Esophagus (tissue), 2 donors: ENCODE results near the gene DEPP1. TPM values are rescaled to one million over a fixed set of nuclear protein-coding genes. Genes with fewer than 3 reads are reported as not detected.

Source experiments
- H3K27ac ChIP-seq, 2 donors: one replicate each; pipeline ENCODE4 v1.5.1; 2013; ENCODE audit warnings: low read depth in 2 of 2, mild to moderate bottlenecking in 2 of 2, inconsistent platforms in 1 of 2, low read length in 1 of 2, moderate library complexity in 1 of 2
- H3K27me3 ChIP-seq, 2 donors: one replicate each; pipeline ENCODE4 v1.6.1; 2013; ENCODE audit warnings: low read length in 2 of 2, control low read depth in 1 of 2, mild to moderate bottlenecking in 1 of 2; ENCODE audit not compliant: insufficient read depth in 2 of 2, control insufficient read depth in 1 of 2
- H3K36me3 ChIP-seq, 2 donors: one replicate each; pipeline ENCODE4 v1.6.1; 2013; ENCODE audit warnings: low read length in 1 of 2; ENCODE audit not compliant: control insufficient read depth in 2 of 2, insufficient read depth in 2 of 2
- H3K4me1 ChIP-seq, 2 donors: one replicate each; pipeline ENCODE4 v1.6.1; 2013; ENCODE audit warnings: low read length in 1 of 2; ENCODE audit not compliant: control insufficient read depth in 2 of 2, insufficient read depth in 2 of 2
- H3K4me3 ChIP-seq, 2 donors: one replicate each; pipeline ENCODE4 v1.5.1; 2013; ENCODE audit warnings: low read length in 2 of 2, mild to moderate bottlenecking in 2 of 2, low read depth in 1 of 2, moderate library complexity in 1 of 2
- H3K9me3 ChIP-seq, 2 donors: one replicate each; pipeline ENCODE4 v1.6.1; 2013; ENCODE audit warnings: mild to moderate bottlenecking in 2 of 2, low read depth in 1 of 2, low read length in 1 of 2, moderate library complexity in 1 of 2; ENCODE audit not compliant: control insufficient read depth in 2 of 2, insufficient read depth in 1 of 2
- WGBS, 2 donors: extraction: QIAGEN DNeasy Blood & Tissue Kit; methylation state at CpG; one replicate each; pipeline ENCODE4 v1.1.7; 2013; 5-methylcytosine and 5-hydroxymethylcytosine counted together
- polyA plus RNA-seq, 2 donors: library from polyadenylated mRNA; stranded (reverse); fragments of 200-250 nt; gene quantifications; one replicate each; pipeline ENCODE4 v1.2.3, GENCODE V29; 2013
- donor health status: healthy with polysubstance abuse.
- donor health status: Bipolar disorder and iron deficiency.

The DEPP1 gene
- polyA plus RNA-seq, 2 donors = 7.7 to 29.0 TPM

DNA sequence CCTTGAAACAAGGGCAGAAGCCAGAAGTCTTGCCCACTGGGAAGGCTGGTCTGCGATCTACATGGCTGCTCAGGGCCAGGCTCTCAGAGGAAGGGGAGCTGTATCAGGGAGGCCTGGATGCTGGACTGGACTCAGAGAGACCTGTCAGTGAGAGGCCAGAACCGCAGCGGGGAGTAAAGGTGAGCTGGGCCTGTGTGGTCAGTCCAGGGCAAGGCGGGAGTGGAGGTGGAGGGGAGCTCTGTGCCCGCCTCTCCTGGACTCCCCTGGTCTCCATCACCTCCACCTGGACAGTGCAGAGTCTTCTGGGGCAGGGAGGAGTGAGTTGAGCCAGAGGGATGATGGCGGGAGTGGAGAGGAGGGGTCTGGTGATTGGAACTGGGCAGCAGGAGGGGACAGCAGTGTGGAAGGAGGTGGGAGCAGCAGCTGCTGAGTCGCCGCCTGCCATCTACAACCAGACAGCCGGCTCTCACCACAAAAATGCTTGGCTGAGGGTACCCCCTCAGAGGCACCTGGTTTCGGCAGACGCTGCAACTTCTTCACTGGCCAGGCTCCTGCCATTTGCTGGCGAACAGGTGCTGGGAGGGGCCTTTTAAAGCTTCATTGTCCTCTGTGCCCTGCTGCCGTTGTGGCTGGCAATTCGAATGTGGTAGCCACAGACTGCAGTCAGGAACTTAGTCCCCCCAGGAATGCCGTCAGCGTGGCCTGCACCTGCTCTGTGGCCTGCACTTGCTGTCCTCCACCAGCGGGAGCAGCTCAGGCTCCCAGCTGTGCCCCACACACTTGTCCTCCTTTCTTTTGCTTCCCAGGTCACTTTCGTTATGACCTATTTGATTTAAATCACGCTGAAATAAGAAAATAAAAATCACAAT is 15.5 kb downstream of the DEPP1 start:
- WGBS, 2 donors = 82% methylated on average over 19 of the region's 19 CpGs
- no peaks in the 10 kb centered on the region for H3K36me3 ChIP-seq
- no peaks in the 10 kb centered on the region for H3K27me3 ChIP-seq
- no peak overlapping the region for H3K4me3 ChIP-seq
- H3K27ac ChIP-seq = peak overlapping the region; percentile 1 to 25
- peaks cover 3 to 5% of the 10 kb centered on the region in 2 donors for H3K4me1 ChIP-seq
- H3K9me3 ChIP-seq = no peaks in the 10 kb centered on the region

DNA sequence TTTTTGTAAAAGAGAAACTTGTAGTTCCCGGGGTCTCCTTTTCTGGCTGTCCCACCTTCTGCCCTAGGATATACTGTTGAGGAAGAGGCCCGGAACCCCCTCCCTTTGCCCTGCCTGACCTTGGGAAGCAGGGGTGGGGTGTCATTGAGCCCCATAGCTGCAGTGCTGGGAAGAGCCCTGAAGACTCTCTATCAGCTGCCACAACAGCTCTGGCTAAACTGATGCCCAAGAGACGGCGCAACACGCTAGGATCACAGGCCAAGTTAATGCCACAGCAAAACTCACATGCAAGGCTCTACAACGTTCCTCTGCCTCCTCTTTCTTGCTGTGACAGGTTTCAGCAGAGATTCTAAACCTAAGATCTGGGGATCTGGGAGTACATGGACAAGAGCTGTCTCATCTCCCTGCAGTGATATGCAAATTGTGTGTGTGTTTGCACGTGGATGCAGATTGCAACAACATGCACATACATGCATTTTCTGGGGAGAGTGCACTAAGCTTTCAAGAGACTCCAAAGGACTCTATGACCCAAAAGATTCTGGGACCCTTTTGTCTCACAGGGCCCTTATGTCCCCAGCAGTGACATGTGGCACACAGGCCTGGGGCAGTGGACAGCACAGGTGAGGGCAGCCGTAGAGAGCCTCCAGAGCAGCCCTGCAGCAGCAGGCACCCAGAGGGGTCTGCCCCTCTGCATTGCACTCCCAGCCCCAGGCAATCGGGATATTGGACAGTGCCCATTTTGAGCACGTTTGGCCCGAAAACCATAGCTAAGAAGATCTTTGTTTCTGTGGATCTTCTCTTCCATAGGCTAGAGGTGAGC is 16.5 kb downstream of the DEPP1 start:
- H3K9me3 ChIP-seq = no peaks in the 10 kb centered on the region
- no peaks in the 10 kb centered on the region for H3K27me3 ChIP-seq
- H3K4me3 ChIP-seq = no peak overlapping the region
- no peak overlapping the region for H3K27ac ChIP-seq
- peaks cover 3 to 6% of the 10 kb centered on the region in 2 donors for H3K4me1 ChIP-seq
- 73% methylated on average over 11 of the region's 11 CpGs for WGBS, 2 donors
- no peaks in the 10 kb centered on the region for H3K36me3 ChIP-seq

DNA sequence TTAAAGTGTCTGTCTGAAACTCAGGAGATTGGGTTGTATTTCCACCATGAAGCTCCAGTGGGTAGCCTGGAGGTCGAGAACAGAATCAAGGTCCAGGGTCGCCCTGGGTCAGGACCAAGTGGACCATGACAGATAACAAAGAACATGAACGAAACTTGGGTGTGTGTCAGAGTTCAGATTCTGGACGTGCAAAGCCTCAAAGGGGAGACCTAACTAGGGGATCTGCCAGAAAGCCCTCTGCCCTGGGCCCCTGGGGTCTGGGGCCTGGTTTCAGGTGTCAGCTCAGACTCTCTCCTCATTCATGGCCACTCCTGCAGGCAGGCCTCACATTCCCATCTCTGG is 17.4 kb downstream of the DEPP1 start:
- Histone ChIP-seq H3K27me3 (no peaks in the 10 kb centered on the region), H3K36me3 (peaks cover 0 to 4% of the 10 kb centered on the region in 2 donors), H3K4me1 (peaks cover 3 to 6% of the 10 kb centered on the region in 2 donors), H3K4me3 (no peak overlapping the region), H3K9me3 (no peaks in the 10 kb centered on the region), H3K27ac (no peak overlapping the region)
- 57 to 74% methylated on average over 4 of the region's 4 CpGs for WGBS, 2 donors

DNA sequence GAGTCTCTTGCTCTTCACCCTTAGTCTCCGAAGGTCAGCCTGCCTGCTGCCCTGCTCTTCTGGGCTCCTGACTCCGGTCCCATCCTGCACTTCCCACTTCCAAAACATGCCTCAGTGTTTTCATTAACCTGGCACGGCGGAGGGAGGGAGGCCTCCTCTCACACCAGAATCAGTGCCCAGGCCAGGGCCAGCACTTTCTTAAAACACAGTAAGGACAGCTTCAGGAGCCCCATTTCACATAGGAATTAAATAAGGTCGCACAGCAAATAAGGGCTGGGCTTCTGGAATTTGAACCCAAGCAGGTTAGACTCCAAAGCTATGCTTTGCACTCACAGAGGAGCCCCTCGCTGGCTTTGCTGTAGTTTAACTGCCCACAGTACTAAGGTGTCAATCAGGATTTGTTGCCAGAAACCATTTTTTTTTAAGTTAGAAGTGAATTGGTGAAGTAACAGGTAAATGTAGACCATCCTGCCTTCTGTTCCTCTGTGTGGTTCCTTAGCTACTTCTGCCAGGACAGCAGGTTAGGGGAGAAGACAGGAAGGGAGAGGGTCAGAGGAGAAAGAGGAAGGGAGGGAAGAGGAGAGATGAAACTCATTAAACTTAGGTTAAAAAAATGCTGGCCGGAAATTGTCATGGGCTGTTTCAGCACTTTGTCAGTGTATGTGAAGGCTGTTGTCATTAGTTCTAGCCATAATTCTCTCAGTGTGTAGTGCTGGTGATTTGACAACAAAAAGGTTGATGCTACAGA is 18.0 kb downstream of the DEPP1 start:
- Histone ChIP-seq H3K27ac (peak overlapping the region in 1 of 2 donors; percentile 15), H3K36me3 (peaks cover 0 to 4% of the 10 kb centered on the region in 2 donors), H3K27me3 (no peaks in the 10 kb centered on the region), H3K9me3 (no peaks in the 10 kb centered on the region), H3K4me3 (peak overlapping the region; percentile 25 to 83), H3K4me1 (peaks cover 3 to 6% of the 10 kb centered on the region in 2 donors)
- 67 to 83% methylated on average over 7 of the region's 7 CpGs for WGBS, 2 donors

DNA sequence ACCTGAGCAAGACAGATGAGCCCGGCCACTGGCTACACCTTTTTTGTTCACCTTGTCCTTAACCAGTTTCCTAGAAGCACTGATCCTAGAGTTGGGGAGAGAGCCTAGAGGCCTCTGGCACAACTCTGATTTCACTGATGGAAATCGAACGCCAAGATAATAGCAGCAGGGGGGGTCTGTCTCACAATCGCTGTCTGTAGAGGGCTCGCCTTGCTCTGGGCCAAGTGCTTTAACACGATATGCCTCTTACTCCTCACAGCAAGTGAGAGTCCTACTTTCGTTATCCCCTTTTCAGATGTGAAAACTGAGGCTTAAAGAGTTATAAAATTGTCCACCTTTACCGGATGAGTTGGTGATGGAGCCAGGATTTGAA is 18.5 kb downstream of the DEPP1 start:
- H3K27ac ChIP-seq = peak overlapping the region; percentile 58 to 88
- peaks cover 0 to 4% of the 10 kb centered on the region in 2 donors for H3K36me3 ChIP-seq
- no peaks in the 10 kb centered on the region for H3K27me3 ChIP-seq
- H3K4me1 ChIP-seq = peaks cover 3 to 6% of the 10 kb centered on the region in 2 donors
- peak overlapping the region; percentile 58 to 83 for H3K4me3 ChIP-seq
- no peaks in the 10 kb centered on the region for H3K9me3 ChIP-seq
- 50% methylated on average over 8 of the region's 8 CpGs for WGBS, 2 donors

DNA sequence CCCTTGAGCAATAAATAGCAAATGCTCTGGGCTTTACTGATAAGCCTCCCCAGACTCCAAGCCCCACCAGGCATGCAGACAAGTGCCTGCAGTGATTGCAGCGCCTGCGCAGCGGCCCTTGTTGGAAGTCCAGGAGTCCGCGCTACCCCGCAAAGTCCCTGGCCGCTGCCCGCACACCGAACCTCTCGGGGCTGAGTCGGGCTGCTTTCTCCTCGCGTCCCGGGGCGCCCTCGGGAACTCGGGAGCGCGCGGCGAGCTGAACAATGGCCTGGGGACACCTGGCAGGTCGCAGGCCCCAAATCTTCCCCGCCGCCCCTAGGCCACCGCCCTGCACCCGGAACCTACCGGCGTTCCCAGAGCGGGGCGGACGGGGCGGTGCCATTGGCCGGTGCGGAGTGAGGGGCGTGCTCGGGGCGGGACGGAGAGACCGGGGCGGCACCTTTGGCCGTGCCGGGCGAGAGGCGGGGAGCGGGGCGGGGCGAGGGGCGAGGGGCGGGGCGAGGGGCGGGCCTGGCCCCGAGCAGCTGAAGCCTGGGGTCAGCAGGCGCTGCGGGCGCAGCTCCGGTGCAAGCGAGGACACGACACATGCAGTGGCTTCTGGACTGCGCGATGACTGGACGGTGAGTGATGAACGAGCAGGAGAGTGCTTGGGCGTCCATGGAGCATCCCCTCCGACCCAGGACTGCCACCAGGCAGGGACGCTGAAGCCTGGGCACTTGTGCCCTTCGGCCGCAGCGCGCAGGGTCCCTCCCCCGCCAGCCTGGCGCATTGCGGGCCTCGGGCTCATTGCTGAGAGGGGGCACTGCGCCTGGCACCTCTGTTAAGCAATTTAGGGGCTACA is 19.1 kb downstream of the DEPP1 start, which contains the start of gene RASSF4:
Gene RASSF4, plus strand, starts transcription at position 556 of the 841 bp plus-strand sequence. CDS start 10,401 bp downstream, outside the sequence.
- peaks cover 3 to 6% of the 10 kb centered on the region in 2 donors for H3K4me1 ChIP-seq
- peaks cover 0 to 4% of the 10 kb centered on the region in 2 donors for H3K36me3 ChIP-seq
- WGBS, 2 donors = 1% methylated on average over 58 to 74 of the region's 74 CpGs
- peak within 1 kb of the TSS; percentile 83 for H3K4me3 ChIP-seq
- no peaks in the 10 kb centered on the region for H3K27me3 ChIP-seq
- H3K27ac ChIP-seq = peak within 1 kb of the TSS; percentile 88 to 92
- H3K9me3 ChIP-seq = no peaks in the 10 kb centered on the region

DNA sequence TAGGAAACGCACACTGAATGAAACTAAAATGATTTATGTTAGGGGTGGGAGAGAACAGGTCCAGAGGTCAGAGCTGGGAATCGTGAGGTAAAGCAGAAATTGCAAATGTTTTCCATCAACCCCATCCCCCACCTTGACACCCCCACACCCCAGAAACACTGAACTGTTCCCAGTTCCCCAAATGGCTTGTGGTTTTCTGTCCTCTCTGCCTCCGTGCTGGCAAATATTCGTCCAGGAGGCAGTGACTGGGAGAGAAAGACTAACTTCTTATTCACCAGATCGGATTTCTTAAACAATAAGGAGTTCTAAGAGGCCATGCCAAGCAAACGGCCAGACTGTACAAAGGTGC is 19.7 kb downstream of the DEPP1 start:
- WGBS, 2 donors = 4 to 5% methylated on average over 6 of the region's 6 CpGs
- Histone ChIP-seq H3K27ac (peak overlapping the region; percentile 88 to 92), H3K4me1 (peaks cover 3 to 6% of the 10 kb centered on the region in 2 donors), H3K4me3 (peak overlapping the region; percentile 83), H3K27me3 (no peaks in the 10 kb centered on the region), H3K9me3 (no peaks in the 10 kb centered on the region), H3K36me3 (peaks cover 0 to 4% of the 10 kb centered on the region in 2 donors)

DNA sequence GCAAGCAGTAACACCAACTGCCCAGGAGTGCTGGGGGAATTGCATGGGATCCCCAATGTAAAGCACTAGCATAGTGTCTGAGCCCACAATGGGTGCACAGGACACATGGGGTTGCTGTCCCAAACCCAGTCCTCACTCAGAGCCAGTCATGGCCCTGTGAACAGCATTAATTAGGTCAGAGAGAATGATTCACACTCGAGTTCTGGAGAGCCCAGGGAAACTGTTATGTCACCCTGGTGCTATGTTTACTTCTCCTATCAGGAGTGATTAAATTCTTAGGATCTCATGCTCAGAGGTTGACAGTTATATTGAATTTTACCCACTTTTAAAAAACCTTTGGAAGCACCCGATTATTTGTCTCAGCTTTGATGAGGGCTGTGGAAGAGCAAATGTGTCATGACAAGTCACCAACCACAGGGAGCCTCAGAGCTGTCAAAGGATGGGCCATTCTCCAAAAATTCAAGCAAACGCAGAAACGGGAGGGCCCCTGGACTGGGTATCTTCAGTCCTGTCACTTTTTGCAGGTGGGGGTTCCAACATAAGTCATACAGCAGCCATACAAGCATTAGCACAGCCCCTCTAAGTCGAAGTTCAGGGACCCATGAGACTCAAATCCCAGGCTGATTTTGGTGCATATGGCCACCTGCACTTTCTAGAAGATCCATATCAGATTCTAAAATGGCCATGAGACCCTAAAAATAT is 20.3 kb downstream of the DEPP1 start:
- WGBS, 2 donors = 27 to 31% methylated on average over 5 of the region's 5 CpGs
- Histone ChIP-seq H3K9me3 (no peaks in the 10 kb centered on the region), H3K36me3 (peaks cover 0 to 4% of the 10 kb centered on the region in 2 donors), H3K4me1 (peaks cover 3 to 6% of the 10 kb centered on the region in 2 donors), H3K27me3 (no peaks in the 10 kb centered on the region), H3K4me3 (peak overlapping the region in 1 of 2 donors; percentile 83), H3K27ac (peak overlapping the region in 1 of 2 donors; percentile 45)
